Uterus (tissue), 4 donors: ENCODE data around the gene GSTM3. TPM values are rescaled to one million over a fixed set of nuclear protein-coding genes. Genes with fewer than 3 reads are reported as not detected.
"Not testable (repeated sequence)": the region's sequence is repeated elsewhere in the genome, so short reads cannot be mapped to it uniquely, and the experiment has no call there.

Experiments
- DNase-seq, 2 donors: peaks; one replicate each; pipeline ENCODE4 v3.0.0-alpha.2; 2019 to 2020
- H3K27ac ChIP-seq, 2 donors: fragments of 200-600 bp; sonication (generic); 1 replicate in 1 of 2; 2 replicates in 1 of 2; pipeline ENCODE4 v1.5.1; 2016 to 2018
- H3K27me3 ChIP-seq, 2 donors: fragments of 200-600 bp; sonication (generic); one replicate each; pipeline ENCODE4 v1.5.1; 2018 to 2019; ENCODE audit warnings: control low read depth in 1 of 2
- H3K36me3 ChIP-seq, 2 donors: fragments of 200-600 bp; sonication (generic); one replicate each; pipeline ENCODE4 v1.5.1; 2019; ENCODE audit warnings: control low read depth in 1 of 2
- H3K4me1 ChIP-seq, 2 donors: fragments of 200-600 bp; sonication (generic); one replicate each; pipeline ENCODE4 v1.5.1; 2018 to 2019; ENCODE audit warnings: control low read depth in 1 of 2
- H3K4me3 ChIP-seq, 2 donors: fragments of 200-600 bp; sonication (generic); 1 replicate in 1 of 2; 2 replicates in 1 of 2; pipeline ENCODE4 v1.5.1; 2018 to 2019; ENCODE audit warnings: mild to moderate bottlenecking in 1 of 2
- H3K9me3 ChIP-seq, 2 donors: fragments of 200-600 bp; sonication (generic); one replicate each; pipeline ENCODE4 v1.5.1; 2019; ENCODE audit warnings: control low read depth in 1 of 2
- CTCF ChIP-seq, 4 experiments: fragments of 200-600 bp in 2 of 4; fragments of 450-650 bp in 2 of 4; sonication (generic) in 2 of 4; IDR thresholded peaks; one replicate each; pipeline ENCODE4 v1.5.1; 2016 to 2019; ENCODE audit warnings: antibody characterized with exemption in 4 of 4, mild to moderate bottlenecking in 2 of 4, moderate library complexity in 1 of 4
- POLR2A ChIP-seq, 2 donors: fragments of 450-650 bp; IDR thresholded peaks; one replicate each; pipeline ENCODE4 v1.6.1; 2016; ENCODE audit warnings: antibody characterized with exemption in 2 of 2, mild to moderate bottlenecking in 1 of 2, moderate library complexity in 1 of 2
- intact Hi-C: fragments of 100-400 bp; cut with DNase I; formaldehyde crosslinking; loops from one replicate; pipeline ENCODE4 v1.15.1; 2023; ENCODE audit warnings: low total_unique reads
- total RNA-seq, 4 donors: library from RNA; depleted of rRNA in 3 of 4; stranded (reverse); fragments of >200 nt in 3 of 4; gene quantifications; one replicate each; pipeline versions ENCODE4 v1.1.0 to v1.2.4, GENCODE V29; 2014 to 2023
- donor health status: DM: yes; HTN: yes; CAD: no.

The GSTM3 gene
- total RNA-seq, 4 donors from 2014 or later = 39.1 to 104 (median 61.0) TPM

- no peak for DNase-seq
- no peak overlapping the region for H3K27ac ChIP-seq
- no peaks in the 10 kb centered on the region for H3K9me3 ChIP-seq
- no peaks in the 10 kb centered on the region for H3K36me3 ChIP-seq
- intact Hi-C loops = no loop called here
- no peaks in the 10 kb centered on the region for H3K4me1 ChIP-seq
- no peaks in the 10 kb centered on the region for H3K27me3 ChIP-seq
- H3K4me3 ChIP-seq = no peak overlapping the region
- no peak for TF ChIP-seq POLR2A (IDR thresholded peaks at IDR 0.05)
- no peak for TF ChIP-seq CTCF (IDR thresholded peaks at IDR 0.05)
These were observed 50.9 kb downstream of the GSTM3 start for GRCh38 chr1:109689844-109690405.

DNA sequence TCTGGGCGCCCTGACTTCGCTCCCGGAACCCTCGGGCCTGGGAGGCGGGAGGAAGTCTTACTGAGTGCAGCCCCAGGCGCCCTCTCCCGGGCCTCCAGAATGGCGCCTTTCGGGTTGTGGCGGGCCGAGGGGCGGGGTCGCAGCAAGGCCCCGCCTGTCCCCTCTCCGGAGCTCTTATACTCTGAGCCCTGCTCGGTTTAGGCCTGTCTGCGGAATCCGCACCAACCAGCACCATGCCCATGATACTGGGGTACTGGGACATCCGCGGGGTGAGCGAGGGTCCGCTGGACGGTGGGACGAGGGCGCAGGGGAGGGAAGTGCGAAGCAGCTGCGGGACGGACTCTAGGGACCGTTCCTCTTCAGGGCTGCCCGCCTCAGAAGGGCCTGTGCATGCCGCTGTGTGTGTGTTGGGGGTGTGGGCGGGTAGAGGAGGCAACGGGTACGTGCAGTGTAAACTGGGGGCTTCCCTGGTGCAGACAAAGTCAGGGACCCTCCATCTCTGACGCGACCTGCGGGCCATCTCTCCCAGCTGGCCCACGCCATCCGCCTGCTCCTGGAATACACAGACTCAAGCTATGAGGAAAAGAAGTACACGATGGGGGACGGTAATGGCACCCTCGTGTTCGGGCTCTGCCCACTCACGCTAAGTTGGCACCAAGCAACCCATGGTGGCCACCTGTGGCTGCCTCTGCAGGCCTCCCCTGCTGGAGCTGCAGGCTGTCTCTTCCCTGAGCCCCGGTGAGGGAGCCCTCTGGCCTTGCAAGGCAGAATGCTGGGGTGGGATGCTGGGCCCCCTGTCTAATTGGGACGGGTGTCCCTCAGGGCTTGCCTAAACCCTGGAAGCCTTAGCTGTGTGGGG, 53.0 kb downstream of the GSTM3 start, which contains the start of gene GSTM1:
Gene GSTM1 (plus strand): TSS at position 177 of the 859 bp plus-strand sequence. CDS start 57 bp downstream, at position 234.
- Histone ChIP-seq H3K4me3 (peak within 1 kb of the TSS in 1 of 2 donors; percentile 50), H3K4me1 (no peaks in the 10 kb centered on the region), H3K36me3 (no peaks in the 10 kb centered on the region), H3K27ac (peak within 1 kb of the TSS in 1 of 2 donors; percentile 87), H3K9me3 (no peaks in the 10 kb centered on the region), H3K27me3 (no peaks in the 10 kb centered on the region)
- intact Hi-C loops = no loop called here
- DNase-seq = peak in 1 of 2 donors; percentile 80
- peak in 1 of 2 donors; percentile 39 for TF ChIP-seq POLR2A (IDR thresholded peaks at IDR 0.05)
- peak in 2 of 4 experiments; percentile 57 to 63 for TF ChIP-seq CTCF (IDR thresholded peaks at IDR 0.05)

- H3K27me3 ChIP-seq, H3K36me3 ChIP-seq, DNase-seq, intact Hi-C loops, H3K4me1 ChIP-seq, H3K9me3 ChIP-seq: not testable (repeated sequence)
- Histone ChIP-seq H3K27ac (peak overlapping the region in 1 of 2 donors; percentile 87), H3K4me3 (peak overlapping the region in 1 of 2 donors; percentile 50)
These were observed 53.7 kb downstream of the GSTM3 start for GRCh38 chr1:109687109-109687508.

DNA sequence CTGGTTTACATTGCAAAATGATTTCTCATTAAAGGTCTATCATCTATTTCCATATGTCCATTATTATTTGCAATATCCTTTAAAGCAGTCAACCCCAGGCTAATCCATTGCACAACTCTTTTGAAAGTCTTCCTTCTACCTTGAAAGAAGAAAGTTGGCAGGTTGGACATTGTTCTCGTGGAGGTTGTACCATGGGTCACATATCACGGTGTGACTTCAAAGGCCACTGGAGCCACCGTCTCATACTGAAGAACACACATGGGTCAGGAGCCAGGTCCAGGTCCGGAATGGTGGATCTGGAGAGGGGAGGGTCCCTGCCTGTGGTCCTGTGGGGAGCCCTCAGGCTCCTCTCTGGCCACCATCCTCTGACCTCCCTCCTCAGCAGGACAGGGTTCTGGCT, 54.9 kb downstream of the GSTM3 start:
- H3K9me3 ChIP-seq, DNase-seq, H3K4me1 ChIP-seq, intact Hi-C loops, H3K36me3 ChIP-seq, H3K27me3 ChIP-seq, H3K4me3 ChIP-seq: not testable (repeated sequence)
- peak overlapping the region in 1 of 2 donors; percentile 24 for H3K27ac ChIP-seq

DNA sequence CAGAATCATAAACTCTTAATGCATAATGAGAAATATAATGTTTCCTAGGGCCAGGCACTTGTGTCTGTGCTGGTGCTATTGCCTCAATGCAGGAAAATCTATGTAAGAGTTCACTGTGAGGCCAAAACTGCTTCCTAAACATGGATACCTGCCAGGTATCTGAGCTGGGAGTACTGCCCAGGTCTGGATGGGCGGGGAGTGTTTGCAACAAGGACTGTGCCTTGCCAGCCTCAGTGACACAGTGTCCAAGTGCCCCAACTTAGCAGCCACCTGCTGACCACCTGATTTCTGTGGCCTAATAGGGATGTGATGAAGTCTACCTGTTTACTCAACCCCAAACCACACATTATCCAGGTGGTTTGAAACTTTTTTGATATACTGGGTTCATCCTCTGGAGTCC, 55.4 kb downstream of the GSTM3 start:
- DNase-seq, H3K4me1 ChIP-seq, H3K36me3 ChIP-seq, H3K4me3 ChIP-seq, intact Hi-C loops, H3K27ac ChIP-seq, H3K9me3 ChIP-seq, H3K27me3 ChIP-seq: not testable (repeated sequence)

GRCh38 chr1:109684777-109685176, 56.1 kb downstream of the GSTM3 start:
- not testable (repeated sequence) for H3K4me1 ChIP-seq

More at GRCh38 chr1:109684777-109685176, 56.1 kb downstream of the GSTM3 start:
- H3K9me3 ChIP-seq, DNase-seq, H3K27ac ChIP-seq, H3K4me3 ChIP-seq, intact Hi-C loops, H3K36me3 ChIP-seq, H3K27me3 ChIP-seq: not testable (repeated sequence)

Other genes with a start within 250 kb of the GSTM3 start
- 10 to 100 TPM in 1 of 4 donors, 1 to 10 TPM in 3; 1.8 to 11.0 (median 8.4) TPM for gene CYB561D1, start 246.9 kb downstream of the GSTM3 start, total RNA-seq
- gene AMIGO1, start 231.3 kb downstream of the GSTM3 start, total RNA-seq = 10 to 100 TPM in 1 of 4 donors, 1 to 10 TPM in 3; 1.0 to 10.1 (median 3.8) TPM
- under 1 TPM in 1 of 4 donors, not detected in 3; 0.41 TPM for gene GPR61, start 201.2 kb downstream of the GSTM3 start, total RNA-seq
- gene GNAI3, start 192.4 kb downstream of the GSTM3 start, total RNA-seq = 10 to 100 TPM in 1 of 4 donors, 1 to 10 TPM in 3; 2.3 to 20.0 (median 5.8) TPM
- not detected for gene GNAT2, start 121.4 kb downstream of the GSTM3 start, total RNA-seq
- 10 to 100 TPM; 30.9 to 91.2 (median 73.2) TPM for gene AMPD2, start 121.2 kb downstream of the GSTM3 start, total RNA-seq
- 10 to 100 TPM in 3 of 4 donors, 1 to 10 TPM in 1; 7.6 to 43.5 (median 20.7) TPM for gene GSTM4, start 84.9 kb downstream of the GSTM3 start, total RNA-seq
- 100 to 1,000 TPM in 1 of 4 donors, 10 to 100 TPM in 3; 32.1 to 154 (median 72.1) TPM for gene GSTM2, start 73.0 kb downstream of the GSTM3 start, total RNA-seq
- 1 to 10 TPM in 1 of 4 donors, not detected in 3; 9.4 TPM for gene GSTM1, start 53.2 kb downstream of the GSTM3 start, total RNA-seq
- gene GSTM5, start 28.8 kb downstream of the GSTM3 start, total RNA-seq = 10 to 100 TPM in 3 of 4 donors, under 1 TPM in 1; 0.51 to 24.8 (median 22.3) TPM
- under 1 TPM in 2 of 4 donors, not detected in 2; 0.26 to 0.29 TPM for gene EPS8L3, start 22.9 kb upstream of the GSTM3 start, total RNA-seq
- gene CSF1, start 169.8 kb upstream of the GSTM3 start, total RNA-seq = 10 to 100 TPM; 19.8 to 48.2 (median 34.2) TPM
- 100 to 1,000 TPM in 1 of 4 donors, 10 to 100 TPM in 3; 51.2 to 183 (median 70.2) TPM for gene AHCYL1, start 243.7 kb upstream of the GSTM3 start, total RNA-seq